ENCODE measurements around the gene HSPA1B.
A peak's percentile ranks its signal among the peaks of the same experiment; 100 is the strongest.

DNA sequence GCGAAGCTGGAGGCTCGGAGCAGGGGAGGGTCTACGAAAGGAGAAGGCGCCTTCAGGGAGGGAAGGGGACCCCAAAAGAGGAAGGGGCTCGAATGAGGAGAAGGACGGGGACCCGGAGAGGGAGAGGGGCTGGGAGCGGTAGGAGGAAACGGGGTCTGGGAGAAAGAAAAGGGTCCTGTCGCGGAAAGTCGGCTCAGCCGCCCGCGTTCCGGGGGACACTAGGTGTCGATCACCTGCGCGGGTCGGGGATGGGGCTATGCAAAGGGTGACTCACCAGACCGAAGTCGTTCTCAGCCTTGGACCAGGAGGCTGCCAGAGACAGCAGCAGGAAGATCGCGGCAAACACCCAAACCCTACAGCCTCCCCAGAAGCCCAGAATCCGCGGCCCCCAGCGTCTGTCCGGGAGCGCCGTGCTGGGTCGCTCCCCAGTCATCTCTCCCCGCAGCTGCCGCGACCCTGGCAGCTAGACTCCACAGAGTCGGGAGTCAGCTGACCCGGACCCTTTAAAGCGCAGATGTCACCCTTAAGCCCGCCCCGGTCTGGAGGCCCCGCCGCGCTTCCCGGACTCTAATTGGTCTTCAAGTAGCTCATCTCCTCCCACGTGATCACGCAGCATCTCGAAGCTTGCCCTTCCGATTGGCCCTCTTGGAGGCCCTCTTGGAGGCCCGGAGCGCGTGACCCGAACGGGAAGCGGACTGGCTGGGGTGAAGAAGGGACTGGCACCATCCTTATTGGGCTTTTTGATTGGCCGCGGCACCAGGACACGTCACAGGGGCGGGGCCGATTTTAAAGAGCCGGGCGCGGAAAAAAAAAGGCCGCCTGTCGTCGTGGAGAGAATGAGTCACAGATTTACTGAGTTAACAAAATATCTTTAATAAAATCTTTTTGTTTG, 35.1 kb downstream of the HSPA1B start, which contains the start of gene NEU1:
- TF ChIP-seq, protein P1, sequence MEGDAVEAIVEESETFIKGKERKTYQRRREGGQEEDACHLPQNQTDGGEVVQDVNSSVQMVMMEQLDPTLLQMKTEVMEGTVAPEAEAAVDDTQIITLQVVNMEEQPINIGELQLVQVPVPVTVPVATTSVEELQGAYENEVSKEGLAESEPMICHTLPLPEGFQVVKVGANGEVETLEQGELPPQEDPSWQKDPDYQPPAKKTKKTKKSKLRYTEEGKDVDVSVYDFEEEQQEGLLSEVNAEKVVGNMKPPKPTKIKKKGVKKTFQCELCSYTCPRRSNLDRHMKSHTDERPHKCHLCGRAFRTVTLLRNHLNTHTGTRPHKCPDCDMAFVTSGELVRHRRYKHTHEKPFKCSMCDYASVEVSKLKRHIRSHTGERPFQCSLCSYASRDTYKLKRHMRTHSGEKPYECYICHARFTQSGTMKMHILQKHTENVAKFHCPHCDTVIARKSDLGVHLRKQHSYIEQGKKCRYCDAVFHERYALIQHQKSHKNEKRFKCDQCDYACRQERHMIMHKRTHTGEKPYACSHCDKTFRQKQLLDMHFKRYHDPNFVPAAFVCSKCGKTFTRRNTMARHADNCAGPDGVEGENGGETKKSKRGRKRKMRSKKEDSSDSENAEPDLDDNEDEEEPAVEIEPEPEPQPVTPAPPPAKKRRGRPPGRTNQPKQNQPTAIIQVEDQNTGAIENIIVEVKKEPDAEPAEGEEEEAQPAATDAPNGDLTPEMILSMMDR (IDR thresholded peaks at IDR 0.05 in 4 of 5, conservative IDR thresholded peaks at IDR 0.05 in 1 of 5): no peak
- peak; percentile 97 to 99 for TF ChIP-seq POLR2A (IDR thresholded peaks at IDR 0.05)
